H7 (cell line): ENCODE data around the gene URB1. TPM values are rescaled to one million over a fixed set of nuclear protein-coding genes. Genes with fewer than 3 reads are reported as not detected.

ENCODE experiments used
- DNase-seq: peaks from one replicate; pipeline ENCODE4 v3.0.0; 2012
- H3K27me3 ChIP-seq: 2 replicates; pipeline ENCODE4 v1.6.0; 2011; ENCODE audit warnings: mild to moderate bottlenecking, low read length; ENCODE audit not compliant: control insufficient read depth, insufficient read depth
- H3K36me3 ChIP-seq: replicated peaks from 2 replicates; pipeline ENCODE4 v1.5.1; 2011; ENCODE audit warnings: low read length; ENCODE audit not compliant: control insufficient read depth, insufficient read depth
- H3K4me3 ChIP-seq: 2 replicates; pipeline ENCODE4 v1.5.1; 2011; ENCODE audit warnings: low read depth, mild to moderate bottlenecking, control low read depth, low read length, moderate library complexity; ENCODE audit not compliant: insufficient read depth
- total RNA-seq: library from RNA; depleted of rRNA; stranded (reverse); fragments of >200 nt; shearing (Covaris generic); gene quantifications from 2 replicates; pipeline ENCODE4 v1.2.3, GENCODE V29; 2014; rRNA removed

The URB1 gene
- total RNA-seq, 1 experiment from 2014 or later: 23.3 TPM

- no peak overlapping the region for H3K4me3 ChIP-seq
- DNase-seq: no peak
- peaks cover 2% of the 10 kb centered on the region for H3K36me3 ChIP-seq
- no peaks in the 10 kb centered on the region for H3K27me3 ChIP-seq
Observed at GRCh38 chr21:32261929-32262328, 130.9 kb downstream of the URB1 start.

Other genes with a start within 250 kb of the URB1 start
- gene MIS18A, start 114.0 kb downstream of the URB1 start, total RNA-seq: 54.5 and 56.6 TPM in 2 replicates
- not detected in 2 replicates for gene MRAP, start 94.2 kb downstream of the URB1 start, total RNA-seq
- 3.3 and 4.5 TPM in 2 replicates for gene EVA1C, start 19.7 kb upstream of the URB1 start, total RNA-seq
- gene TCP10L, start 192.5 kb upstream of the URB1 start, total RNA-seq: 3.1 TPM in 1 of 2 replicates, not detected in the other
- gene CFAP298, start 219.4 kb upstream of the URB1 start, total RNA-seq: 63.7 and 119 TPM in 2 replicates